Caco-2 (cell line): ENCODE results near the gene LDAH. TPM values are rescaled to one million over a fixed set of nuclear protein-coding genes. Genes with fewer than 3 reads are reported as not detected.

Experiments
- BruUV-seq: library from RNA; stranded (reverse); fragments of 400-500 nt; replicated peaks from 2 replicates; lab custom pipeline; 2021; lab: Mats Ljungman, UMichigan
- CTCF ChIA-PET: fragments of 300-600 bp; sonication (Branson Sonifier 250); formaldehyde crosslinking; loops from one replicate; lab custom pipeline; 2022; ENCODE audit warnings: antibody characterized with exemption; lab: Charles Lee
- POLR2A ChIA-PET: fragments of 300-600 bp; sonication (Branson Sonifier 250); formaldehyde crosslinking; loops from one replicate; lab custom pipeline; 2022; ENCODE audit warnings: antibody characterized with exemption; lab: Charles Lee
- DNase-seq, 2 experiments: peaks; one replicate each; pipeline versions ENCODE4 v3.0.0 to v3.0.0-alpha.2; 2020 to 2022
- H3K27me3 ChIP-seq: replicated peaks from 2 replicates; pipeline ENCODE4 v1.6.0; 2011; ENCODE audit warnings: low read length; ENCODE audit not compliant: control insufficient read depth, insufficient read depth
- H3K36me3 ChIP-seq: 2 replicates; pipeline ENCODE4 v1.5.1; 2011; ENCODE audit warnings: low read length; ENCODE audit not compliant: control insufficient read depth, insufficient read depth
- H3K4me1 ChIP-seq: fragments of 250-450 bp; sonication (Bioruptor Pico); 2 replicates; pipeline ENCODE4 v1.5.1; 2020; ENCODE audit warnings: mild to moderate bottlenecking
- H3K4me3 ChIP-seq: 2 replicates; pipeline ENCODE4 v1.5.1; 2011; ENCODE audit warnings: low read depth, mild to moderate bottlenecking, control low read depth, low read length
- H3K9me3 ChIP-seq: fragments of 250-450 bp; sonication (Bioruptor Pico); 2 replicates; pipeline ENCODE4 v1.5.1; 2020; ENCODE audit warnings: mild to moderate bottlenecking, moderate library complexity
- H3K27ac Mint-ChIP-seq: one replicate; pipeline ENCODE4 v1.8.0; 2022; ENCODE audit warnings: mixed read lengths; ENCODE audit not compliant: unreplicated experiment
- H3K27me3 Mint-ChIP-seq: one replicate; pipeline ENCODE4 v1.8.0; 2022; ENCODE audit warnings: mixed read lengths; ENCODE audit not compliant: insufficient read depth, unreplicated experiment
- H3K36me3 Mint-ChIP-seq: one replicate; pipeline ENCODE4 v1.8.0; 2022; ENCODE audit warnings: mild to moderate bottlenecking, mixed read lengths; ENCODE audit not compliant: insufficient read depth, unreplicated experiment
- H3K4me1 Mint-ChIP-seq: one replicate; pipeline ENCODE4 v1.8.0; 2022; ENCODE audit warnings: low read depth, mixed read lengths; ENCODE audit not compliant: unreplicated experiment
- H3K4me3 Mint-ChIP-seq: one replicate; pipeline ENCODE4 v1.8.0; 2022; ENCODE audit warnings: mild to moderate bottlenecking, moderate library complexity, mixed read lengths; ENCODE audit not compliant: unreplicated experiment
- H3K9me3 Mint-ChIP-seq: one replicate; pipeline ENCODE4 v1.8.0; 2022; ENCODE audit warnings: mixed read lengths; ENCODE audit not compliant: unreplicated experiment
- CTCF ChIP-seq, 2 experiments: fragments of 200-600 bp in 1 of 2; IDR thresholded peaks; 1 replicate in 1 of 2; 2 replicates in 1 of 2; pipeline versions ENCODE4 v1.5.1 to v1.8.0; 2011 to 2022; ENCODE audit warnings: antibody characterized with exemption in 1 of 2, control low read depth in 1 of 2, inconsistent platforms in 1 of 2, low read depth in 1 of 2, low read length in 1 of 2, mild to moderate bottlenecking in 1 of 2, moderate library complexity in 1 of 2; ENCODE audit not compliant: insufficient read depth in 1 of 2, severe bottlenecking in 1 of 2, unreplicated experiment in 1 of 2
- intact Hi-C: fragments of 100-400 bp; cut with micrococcal nuclease; formaldehyde crosslinking; loops from one replicate; pipeline ENCODE4 v1.10.0; 2022; ENCODE audit not compliant: unreplicated experiment
- total RNA-seq: library from RNA; stranded (reverse); gene quantifications from 2 replicates; pipeline ENCODE4 v1.2.3, GENCODE V29; 2022

LDAH gene
- total RNA-seq, 1 experiment from 2014 or later, result 40.5 TPM

GRCh38 chr2:20706217-20706616 lies 116.7 kb downstream of the LDAH start:
- Histone ChIP-seq H3K36me3 (no peaks in the 10 kb centered on the region), H3K9me3 (no peaks in the 10 kb centered on the region), H3K4me1 (peaks cover 6% of the 10 kb centered on the region; the same call in 1 of the 2 replicates), H3K4me3 (no peak overlapping the region), H3K27me3 (no peaks in the 10 kb centered on the region)
- Mint-ChIP-seq H3K27me3 (no peaks in the 10 kb centered on the region), H3K9me3 (no peaks in the 10 kb centered on the region), H3K27ac (no peak overlapping the region), H3K36me3 (peaks cover 5% of the 10 kb centered on the region), H3K4me3 (no peak overlapping the region), H3K4me1 (peaks cover 11% of the 10 kb centered on the region)
- no peak for TF ChIP-seq CTCF (IDR thresholded peaks at IDR 0.05; ENCODE audit: insufficient read depth in 1 of 2, low read depth in 1 of 2, low read length in 1 of 2, severe bottlenecking in 1 of 2, unreplicated experiment in 1 of 2)
- intact Hi-C loops, result no loop called here
- no peak for DNase-seq
- ChIA-PET CTCF (no interaction called here), POLR2A (no interaction called here)
- no TSS peak for BruUV-seq

- intact Hi-C loops, result no loop called here
Observed at GRCh38 chr2:20704886-20705285, 118.0 kb downstream of the LDAH start.

DNA sequence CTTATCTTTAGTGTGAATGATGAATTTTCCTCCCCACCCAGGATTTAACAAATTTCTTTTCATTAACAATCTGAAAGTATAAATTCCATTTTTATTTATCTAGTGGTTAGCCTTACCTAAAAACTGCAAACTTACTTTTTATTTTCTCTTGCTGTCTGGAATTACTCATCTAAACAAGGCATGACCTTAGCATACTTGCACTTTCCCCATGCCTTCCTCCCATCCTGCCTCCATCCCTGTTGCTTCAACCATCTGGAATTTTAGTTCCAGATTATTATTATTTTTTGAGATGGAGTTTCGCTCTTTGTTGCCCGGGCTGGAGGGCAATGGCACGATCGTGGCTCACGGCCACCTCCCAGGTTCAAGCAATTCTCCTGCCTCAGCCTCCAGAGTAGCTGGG lies 120.3 kb downstream of the LDAH start:
- no TSS peak for BruUV-seq
- H3K4me3 Mint-ChIP-seq, result no peak overlapping the region
- H3K36me3 Mint-ChIP-seq, result no peaks in the 10 kb centered on the region
- no peak for TF ChIP-seq CTCF (IDR thresholded peaks at IDR 0.05; ENCODE audit: insufficient read depth in 1 of 2, low read depth in 1 of 2, low read length in 1 of 2, severe bottlenecking in 1 of 2, unreplicated experiment in 1 of 2)
- peaks cover 6% of the 10 kb centered on the region; the same call in 1 of the 2 replicates for H3K4me1 ChIP-seq
- CTCF ChIA-PET, result no interaction called here
- intact Hi-C loops, result no loop called here
- H3K9me3 Mint-ChIP-seq, result no peaks in the 10 kb centered on the region
- H3K4me1 Mint-ChIP-seq, result peaks cover 10% of the 10 kb centered on the region
- DNase-seq, result no peak
- POLR2A ChIA-PET, result no interaction called here
- H3K27ac Mint-ChIP-seq, result no peak overlapping the region
- H3K36me3 ChIP-seq, result no peaks in the 10 kb centered on the region
- H3K27me3 Mint-ChIP-seq, result no peaks in the 10 kb centered on the region
- no peaks in the 10 kb centered on the region for H3K27me3 ChIP-seq
- H3K9me3 ChIP-seq, result no peaks in the 10 kb centered on the region
- H3K4me3 ChIP-seq, result no peak overlapping the region

More at GRCh38 chr2:20704886-20705285, 118.0 kb downstream of the LDAH start:
- Histone ChIP-seq H3K9me3 (no peaks in the 10 kb centered on the region), H3K4me1 (peaks cover 6% of the 10 kb centered on the region; the same call in 1 of the 2 replicates), H3K36me3 (no peaks in the 10 kb centered on the region), H3K27me3 (no peaks in the 10 kb centered on the region), H3K4me3 (no peak overlapping the region)
- no peak for TF ChIP-seq CTCF (IDR thresholded peaks at IDR 0.05; ENCODE audit: insufficient read depth in 1 of 2, low read depth in 1 of 2, low read length in 1 of 2, severe bottlenecking in 1 of 2, unreplicated experiment in 1 of 2)
- DNase-seq, result no peak
- Mint-ChIP-seq H3K27me3 (no peaks in the 10 kb centered on the region), H3K9me3 (no peaks in the 10 kb centered on the region), H3K4me1 (peaks cover 11% of the 10 kb centered on the region), H3K4me3 (no peak overlapping the region), H3K36me3 (no peaks in the 10 kb centered on the region), H3K27ac (no peak overlapping the region)
- BruUV-seq, result no TSS peak
- CTCF ChIA-PET, result no interaction called here
- POLR2A ChIA-PET, result no interaction called here
